Neural crest cell (in vitro differentiated cells): ENCODE results near the gene CTNNA3. TPM values are rescaled to one million over a fixed set of nuclear protein-coding genes. Genes with fewer than 3 reads are reported as not detected.

Source experiments
- DNase-seq: peaks from one replicate; pipeline ENCODE4 v3.0.0; 2021; ENCODE audit warnings: low read depth, mixed read lengths, low spot score
- H3K27ac Mint-ChIP-seq: one replicate; pipeline ENCODE4 v1.8.0; 2021; ENCODE audit warnings: mild to moderate bottlenecking, mixed read lengths; ENCODE audit not compliant: unreplicated experiment
- H3K27me3 Mint-ChIP-seq: 2 replicates; pipeline ENCODE4 v1.8.0; 2021; ENCODE audit warnings: low read depth, mild to moderate bottlenecking, mixed read lengths
- H3K36me3 Mint-ChIP-seq: 2 replicates; pipeline ENCODE4 v1.8.0; 2021; ENCODE audit warnings: low read depth, mild to moderate bottlenecking, mixed read lengths
- H3K4me1 Mint-ChIP-seq: 2 replicates; pipeline ENCODE4 v1.8.0; 2021; ENCODE audit warnings: mixed read lengths
- H3K4me3 Mint-ChIP-seq: one replicate; pipeline ENCODE4 v1.8.0; 2021; ENCODE audit warnings: mild to moderate bottlenecking, mixed read lengths
- H3K9me3 Mint-ChIP-seq: 2 replicates; pipeline ENCODE4 v1.8.0; 2021; ENCODE audit warnings: mixed read lengths
- CTCF ChIP-seq: fragments of 200-600 bp; sonication (generic); conservative IDR thresholded peaks from 2 replicates; pipeline ENCODE4 v1.5.0; 2021; ENCODE audit warnings: antibody characterized with exemption, mild to moderate bottlenecking
- total RNA-seq: library from RNA; stranded (reverse); gene quantifications from 2 replicates; pipeline ENCODE4 v1.2.1, GENCODE V29; 2021

CTNNA3 gene
- total RNA-seq, 1 donor from 2014 or later, result 4.7 TPM

- no peaks in the 10 kb centered on the region for H3K27me3 Mint-ChIP-seq
- no peak overlapping the region for H3K4me3 Mint-ChIP-seq
- H3K27ac Mint-ChIP-seq, result no peak overlapping the region
- no peak for TF ChIP-seq CTCF
- no peak for DNase-seq
- no peaks in the 10 kb centered on the region for H3K4me1 Mint-ChIP-seq
- no peaks in the 10 kb centered on the region for H3K36me3 Mint-ChIP-seq
- H3K9me3 Mint-ChIP-seq, result peaks cover 3% of the 10 kb centered on the region
Observed at GRCh38 chr10:66265398-66265797, 1430.6 kb downstream of the CTNNA3 start.

- Mint-ChIP-seq H3K27ac (no peak overlapping the region), H3K4me3 (no peak overlapping the region)
- TF ChIP-seq CTCF, result no peak
Observed at GRCh38 chr10:66259836-66260235, 1436.2 kb downstream of the CTNNA3 start.

GRCh38 chr10:66258693-66259092, 1437.3 kb downstream of the CTNNA3 start:
- TF ChIP-seq CTCF, result no peak
- H3K27ac Mint-ChIP-seq, result no peak overlapping the region
- peaks cover 3% of the 10 kb centered on the region for H3K9me3 Mint-ChIP-seq
- no peak for DNase-seq
- H3K36me3 Mint-ChIP-seq, result peaks cover 3% of the 10 kb centered on the region
- H3K4me1 Mint-ChIP-seq, result no peaks in the 10 kb centered on the region
- no peaks in the 10 kb centered on the region for H3K27me3 Mint-ChIP-seq
- no peak overlapping the region for H3K4me3 Mint-ChIP-seq

More at GRCh38 chr10:66259836-66260235, 1436.2 kb downstream of the CTNNA3 start:
- Mint-ChIP-seq H3K4me1 (no peaks in the 10 kb centered on the region), H3K27me3 (no peaks in the 10 kb centered on the region), H3K36me3 (peaks cover 3% of the 10 kb centered on the region), H3K9me3 (peaks cover 3% of the 10 kb centered on the region)
- DNase-seq, result no peak

- DNase-seq, result no peak
- no peaks in the 10 kb centered on the region for H3K27me3 Mint-ChIP-seq
- TF ChIP-seq CTCF, result no peak
- no peak overlapping the region for H3K4me3 Mint-ChIP-seq
- H3K4me1 Mint-ChIP-seq, result no peaks in the 10 kb centered on the region
- H3K9me3 Mint-ChIP-seq, result peaks cover 3% of the 10 kb centered on the region
- peaks cover 3% of the 10 kb centered on the region for H3K36me3 Mint-ChIP-seq
- H3K27ac Mint-ChIP-seq, result no peak overlapping the region
Observed at GRCh38 chr10:66257801-66258200, 1438.2 kb downstream of the CTNNA3 start.

GRCh38 chr10:66252986-66253385, 1443.0 kb downstream of the CTNNA3 start:
- DNase-seq, result no peak
- no peaks in the 10 kb centered on the region for H3K27me3 Mint-ChIP-seq
- no peaks in the 10 kb centered on the region for H3K4me1 Mint-ChIP-seq
- H3K4me3 Mint-ChIP-seq, result no peak overlapping the region
- peaks cover 3% of the 10 kb centered on the region for H3K36me3 Mint-ChIP-seq
- H3K9me3 Mint-ChIP-seq, result peaks cover 21% of the 10 kb centered on the region
- no peak for TF ChIP-seq CTCF
- no peak overlapping the region for H3K27ac Mint-ChIP-seq

GRCh38 chr10:66246177-66246576, 1449.8 kb downstream of the CTNNA3 start:
- no peak overlapping the region for H3K27ac Mint-ChIP-seq

More at GRCh38 chr10:66246177-66246576, 1449.8 kb downstream of the CTNNA3 start:
- peaks cover 21% of the 10 kb centered on the region for H3K9me3 Mint-ChIP-seq
- no peak overlapping the region for H3K4me3 Mint-ChIP-seq
- no peak for TF ChIP-seq CTCF
- H3K4me1 Mint-ChIP-seq, result no peaks in the 10 kb centered on the region
- H3K36me3 Mint-ChIP-seq, result no peaks in the 10 kb centered on the region
- no peaks in the 10 kb centered on the region for H3K27me3 Mint-ChIP-seq
- no peak for DNase-seq
